GM18511 (cell line): Measurements from ENCODE around the gene PTPRE.

Experiments
- ATAC-seq: cut with Tn5 transposase; IDR thresholded peaks from one replicate; pipeline ENCODE4 v1.9.1; 2021; ENCODE audit warnings: mild to moderate bottlenecking, moderate library complexity; ENCODE audit not compliant: unreplicated experiment

Gene PTPRE

DNA sequence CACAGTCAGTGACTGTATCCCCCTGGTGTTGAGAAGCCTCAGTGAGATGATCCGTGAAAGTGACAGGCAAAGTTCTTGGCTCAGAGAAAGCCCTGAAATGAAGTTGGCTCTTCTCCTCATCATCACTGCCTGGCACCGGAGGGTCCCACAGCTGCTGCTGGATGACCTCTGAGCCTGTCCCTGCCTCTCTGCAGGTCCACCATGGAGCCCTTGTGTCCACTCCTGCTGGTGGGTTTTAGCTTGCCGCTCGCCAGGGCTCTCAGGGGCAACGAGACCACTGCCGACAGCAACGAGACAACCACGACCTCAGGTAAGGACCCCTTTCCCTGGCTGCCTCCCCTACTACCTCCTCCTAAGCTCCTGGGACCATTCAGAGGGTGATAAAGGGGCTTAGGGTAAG lies 133.8 kb downstream of the PTPRE start:
- no peak for ATAC-seq

DNA sequence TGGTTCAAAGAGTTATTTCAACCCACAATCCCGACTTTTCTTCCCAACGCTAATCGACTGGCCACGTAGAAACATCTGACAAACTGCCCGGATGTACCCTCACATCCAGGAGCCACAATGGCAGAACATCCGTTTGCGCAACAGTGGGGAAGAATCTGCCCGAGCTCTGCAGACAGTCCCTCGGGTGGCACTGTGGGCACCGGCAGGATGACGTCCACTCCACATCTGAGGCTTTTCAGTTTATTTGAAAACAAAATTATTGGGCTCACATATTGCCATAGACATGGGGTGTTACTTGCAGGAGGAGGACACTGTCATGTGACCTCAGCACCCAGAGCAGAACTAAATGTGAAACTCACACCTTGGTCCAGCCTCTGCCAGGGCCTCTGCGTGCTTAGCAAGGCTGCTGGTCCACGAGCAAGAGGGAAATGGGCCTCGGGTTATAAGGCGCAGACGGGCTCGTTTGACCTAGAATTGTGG lies 135.3 kb downstream of the PTPRE start:
- ATAC-seq = no peak

DNA sequence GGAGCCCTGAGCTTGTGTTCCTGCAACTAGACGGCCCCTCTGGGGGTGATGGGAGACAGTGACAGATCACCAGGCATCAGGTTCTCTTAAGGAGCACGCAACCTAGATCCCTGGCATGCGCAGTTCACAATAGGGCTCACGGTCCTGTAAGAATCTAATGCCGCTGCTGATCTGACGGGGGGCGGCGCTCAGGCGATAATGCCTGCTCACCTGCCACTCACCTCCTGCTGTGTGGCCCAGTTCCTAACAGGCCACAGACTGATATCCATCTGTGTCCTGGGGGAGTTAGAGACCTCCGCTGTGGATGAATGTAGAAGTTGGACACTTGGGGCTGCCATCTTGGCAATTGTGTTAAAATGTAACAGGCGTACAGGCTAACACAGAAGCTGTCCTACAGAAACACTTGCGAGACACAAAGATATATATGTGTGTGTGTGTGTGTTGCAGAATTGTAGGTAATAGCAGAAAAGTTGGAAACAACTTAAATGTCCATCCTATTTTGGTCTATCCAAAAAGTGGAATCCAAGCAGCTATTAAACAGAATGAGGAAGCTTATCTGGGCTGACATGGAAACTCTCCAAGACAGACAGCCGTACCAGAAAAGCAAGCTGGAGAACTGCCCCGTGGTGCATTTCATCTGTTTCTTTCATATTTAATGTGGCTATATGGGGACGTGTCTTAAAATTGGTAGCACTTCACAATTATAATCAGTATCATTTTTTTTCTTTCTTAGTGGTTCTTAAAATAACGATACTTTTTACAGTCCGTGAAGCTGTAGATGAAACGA lies 136.5 kb downstream of the PTPRE start:
- ATAC-seq = no peak

DNA sequence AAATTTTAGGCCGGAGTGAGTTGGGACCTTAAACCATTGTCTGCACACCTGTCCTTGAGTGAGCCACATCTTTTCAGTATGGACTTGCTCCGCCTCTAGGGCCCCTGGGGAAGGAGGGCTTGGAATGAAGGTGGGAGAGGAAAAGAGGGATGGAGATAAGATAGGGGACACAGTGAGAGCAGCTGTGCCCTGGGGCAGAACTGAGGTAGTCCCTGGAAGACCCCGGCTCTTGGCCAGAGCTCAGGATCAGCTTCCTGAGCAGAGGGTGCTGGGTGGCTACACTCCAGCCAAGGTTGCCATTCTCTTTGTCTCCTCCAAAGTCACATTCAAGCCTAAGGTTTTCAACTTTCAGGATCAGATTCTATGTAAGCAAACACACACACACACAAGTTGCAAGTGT lies 137.3 kb downstream of the PTPRE start:
- ATAC-seq = no peak

DNA sequence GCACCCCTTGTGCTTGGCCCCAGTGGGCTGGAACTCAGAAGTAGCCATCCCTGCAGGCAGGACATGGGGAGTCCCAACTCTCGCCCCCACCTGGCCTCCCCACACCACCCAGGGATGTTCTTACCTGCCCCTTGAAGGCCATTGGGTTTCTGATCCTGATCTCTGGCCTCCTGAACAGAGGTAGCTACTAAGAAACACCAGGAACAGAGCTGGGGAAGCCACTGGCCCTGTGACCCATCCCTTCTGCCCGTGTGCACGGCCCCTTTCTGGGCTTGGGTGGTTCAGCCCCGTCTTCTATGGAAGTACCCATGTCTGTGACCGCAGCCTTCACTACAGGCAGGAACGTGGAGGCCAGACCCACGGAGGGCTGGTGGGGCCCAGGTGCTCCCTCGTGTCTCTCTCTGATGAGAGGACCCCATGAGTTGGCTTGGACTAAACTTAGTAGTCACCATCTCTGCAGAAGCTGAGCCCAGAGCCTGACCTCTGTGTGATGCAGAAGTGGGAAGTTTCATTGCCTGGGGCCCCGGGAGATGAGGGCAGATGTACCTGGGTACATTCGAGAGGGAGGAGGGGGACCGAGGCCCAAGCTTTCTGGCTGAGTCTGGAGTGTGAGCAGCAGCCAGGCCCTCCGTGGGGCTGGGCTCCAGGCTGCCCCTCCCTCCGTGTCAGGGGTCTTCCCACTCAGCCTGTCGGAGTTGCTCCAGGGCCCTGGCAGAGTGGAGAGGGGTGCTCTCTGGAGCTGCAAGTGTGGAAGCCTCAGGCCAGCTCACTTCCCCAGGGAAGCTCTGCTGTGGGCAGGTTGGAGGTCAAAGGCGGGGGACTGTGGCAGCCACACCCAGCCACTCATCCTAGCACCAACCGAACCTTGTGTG lies 138.3 kb downstream of the PTPRE start:
- ATAC-seq = no peak

DNA sequence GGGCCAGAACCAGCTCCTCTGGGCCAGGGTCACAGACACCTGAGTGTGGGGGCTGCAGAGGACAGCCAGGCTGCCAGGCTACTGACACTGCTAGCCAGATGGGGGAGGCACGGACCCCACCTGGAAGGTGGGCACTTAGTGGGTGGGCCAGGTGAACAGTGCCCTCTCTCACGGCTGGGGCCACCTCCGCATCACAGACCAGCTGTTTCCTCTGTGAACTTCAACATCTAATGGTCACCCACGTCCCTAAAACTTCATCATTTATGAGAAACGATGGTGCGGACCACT lies 138.9 kb downstream of the PTPRE start:
- ATAC-seq = no peak

DNA sequence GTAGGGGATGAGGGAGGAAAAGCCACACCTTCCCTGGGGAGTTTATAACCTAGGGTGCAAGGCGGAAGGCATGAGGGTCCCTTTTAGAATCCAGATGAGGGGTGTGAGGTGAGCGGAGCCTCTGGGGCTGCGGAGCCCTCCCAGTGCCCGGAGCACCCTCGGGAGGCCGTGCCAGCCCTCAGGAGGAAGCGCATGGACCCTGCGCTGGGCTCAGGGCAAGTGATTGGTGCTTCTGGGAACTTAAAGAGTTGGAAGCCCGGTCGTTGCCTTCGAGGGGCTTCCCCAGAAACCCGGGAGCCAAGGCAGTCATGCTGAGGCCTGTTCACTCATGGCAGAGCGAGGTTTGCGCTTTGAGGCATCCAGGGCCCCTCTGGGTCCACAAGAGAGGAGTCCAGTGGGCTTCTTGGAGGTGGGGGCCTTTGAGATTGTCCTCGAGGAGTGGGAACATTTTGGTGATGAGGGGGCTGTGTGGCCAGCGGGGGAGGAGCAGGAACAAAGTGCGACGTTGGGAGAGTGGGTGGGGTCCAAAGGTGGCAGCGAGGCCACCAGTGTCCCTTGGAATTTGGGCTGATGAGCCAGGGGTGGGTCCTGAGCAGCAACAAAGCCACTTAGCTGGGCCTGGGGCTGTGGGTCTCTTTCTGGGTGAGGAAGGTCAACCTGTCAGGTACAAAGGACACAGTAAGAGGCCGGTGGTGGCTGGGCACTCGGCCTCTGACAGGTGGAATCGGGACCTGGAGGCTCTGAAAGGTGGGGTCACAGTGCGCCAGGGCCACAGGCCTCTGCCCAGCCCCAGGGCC lies 139.5 kb downstream of the PTPRE start:
- no peak for ATAC-seq

DNA sequence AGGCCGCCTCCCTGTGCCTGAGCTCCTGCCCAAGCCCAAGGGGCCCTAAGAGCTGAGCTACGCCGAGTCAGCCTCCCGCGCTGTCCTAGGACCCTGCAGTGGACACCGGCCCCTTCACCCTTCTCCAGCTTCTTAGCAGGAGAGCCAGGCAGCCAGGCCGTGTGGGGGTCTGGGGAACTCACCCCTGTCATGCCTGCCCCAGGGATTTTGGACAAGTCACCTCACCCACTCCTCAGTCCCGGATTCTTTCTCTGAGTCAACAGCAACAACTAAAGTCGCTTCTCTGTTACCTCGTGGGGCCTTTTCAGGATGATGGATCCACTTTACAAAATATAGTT lies 140.0 kb downstream of the PTPRE start:
- peak; percentile 4 for ATAC-seq

DNA sequence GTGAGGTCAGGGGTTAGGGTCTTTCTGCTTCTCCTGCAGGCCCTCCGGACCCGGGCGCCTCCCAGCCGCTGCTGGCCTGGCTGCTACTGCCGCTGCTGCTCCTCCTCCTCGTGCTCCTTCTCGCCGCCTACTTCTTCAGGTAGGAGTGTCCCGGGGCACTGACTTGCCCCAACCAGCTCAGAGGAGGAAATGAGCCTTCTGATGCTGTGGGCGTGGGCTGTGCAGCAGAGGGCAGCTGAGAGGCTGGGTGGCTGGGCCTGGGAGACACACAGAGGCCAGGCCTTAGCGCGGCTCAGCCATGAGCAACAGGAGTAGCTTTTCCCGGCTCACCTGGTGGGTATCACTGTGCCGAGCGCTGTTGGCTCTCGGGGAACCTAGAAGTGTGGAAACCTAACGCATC lies 140.4 kb downstream of the PTPRE start:
- ATAC-seq = peak; percentile 98

DNA sequence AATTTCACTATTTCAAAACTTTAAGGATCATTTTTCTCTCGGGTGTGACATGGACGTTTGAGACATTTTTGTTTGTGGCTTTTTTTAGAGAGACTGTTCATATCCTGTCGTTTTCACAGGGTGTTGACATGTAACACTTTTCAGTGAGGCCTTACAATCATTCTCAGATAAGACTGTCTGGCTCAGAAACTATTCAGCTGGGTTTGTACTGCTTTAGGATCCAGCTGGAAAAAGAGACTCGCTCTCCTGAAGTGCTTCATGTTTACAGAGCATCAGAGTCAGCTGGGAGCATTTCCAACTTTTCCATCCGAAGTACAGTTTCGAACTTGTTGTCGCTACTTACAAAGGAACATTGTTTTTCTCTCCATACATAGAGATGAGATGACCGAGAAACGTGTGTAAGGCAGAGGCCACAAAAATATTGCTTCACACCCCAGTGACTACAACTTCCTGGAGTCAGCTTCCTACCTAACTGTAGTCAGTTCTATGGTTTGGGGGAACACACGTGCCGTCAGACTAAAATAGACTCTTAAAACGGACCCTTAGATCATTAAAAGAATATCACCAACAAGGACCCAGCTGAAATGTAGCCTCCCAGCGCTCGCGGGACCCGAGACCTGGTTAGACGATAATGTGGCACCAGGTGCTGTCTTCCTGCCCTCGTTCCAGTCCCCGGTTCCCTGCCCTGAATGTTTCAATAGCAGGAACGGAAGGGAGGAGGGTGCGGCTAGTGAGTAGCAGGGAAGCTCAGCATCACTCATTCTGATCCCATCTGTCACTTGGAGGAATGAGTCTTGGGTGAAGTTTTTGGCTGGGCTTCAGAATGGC lies 141.3 kb downstream of the PTPRE start:
- ATAC-seq = peak; percentile 38

DNA sequence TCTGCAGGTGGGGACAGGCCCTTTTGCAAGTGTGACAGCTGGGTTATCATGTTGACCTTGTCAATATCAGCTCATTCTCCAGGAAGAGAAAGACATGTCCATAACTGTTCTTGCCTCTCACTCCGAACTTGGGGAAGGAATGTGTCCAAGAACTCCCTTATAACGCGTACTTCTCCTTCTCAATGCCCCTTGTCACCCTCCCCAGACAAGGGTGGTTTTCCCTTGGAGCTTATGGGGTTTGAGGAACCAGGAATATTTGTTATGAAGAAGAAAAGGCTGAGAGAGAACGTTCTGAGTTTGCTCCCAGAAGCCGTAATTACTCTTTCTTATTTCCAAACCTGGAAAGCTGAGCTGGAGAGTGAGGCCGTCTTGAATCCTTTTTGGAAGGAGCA lies 141.9 kb downstream of the PTPRE start:
- ATAC-seq = no peak

DNA sequence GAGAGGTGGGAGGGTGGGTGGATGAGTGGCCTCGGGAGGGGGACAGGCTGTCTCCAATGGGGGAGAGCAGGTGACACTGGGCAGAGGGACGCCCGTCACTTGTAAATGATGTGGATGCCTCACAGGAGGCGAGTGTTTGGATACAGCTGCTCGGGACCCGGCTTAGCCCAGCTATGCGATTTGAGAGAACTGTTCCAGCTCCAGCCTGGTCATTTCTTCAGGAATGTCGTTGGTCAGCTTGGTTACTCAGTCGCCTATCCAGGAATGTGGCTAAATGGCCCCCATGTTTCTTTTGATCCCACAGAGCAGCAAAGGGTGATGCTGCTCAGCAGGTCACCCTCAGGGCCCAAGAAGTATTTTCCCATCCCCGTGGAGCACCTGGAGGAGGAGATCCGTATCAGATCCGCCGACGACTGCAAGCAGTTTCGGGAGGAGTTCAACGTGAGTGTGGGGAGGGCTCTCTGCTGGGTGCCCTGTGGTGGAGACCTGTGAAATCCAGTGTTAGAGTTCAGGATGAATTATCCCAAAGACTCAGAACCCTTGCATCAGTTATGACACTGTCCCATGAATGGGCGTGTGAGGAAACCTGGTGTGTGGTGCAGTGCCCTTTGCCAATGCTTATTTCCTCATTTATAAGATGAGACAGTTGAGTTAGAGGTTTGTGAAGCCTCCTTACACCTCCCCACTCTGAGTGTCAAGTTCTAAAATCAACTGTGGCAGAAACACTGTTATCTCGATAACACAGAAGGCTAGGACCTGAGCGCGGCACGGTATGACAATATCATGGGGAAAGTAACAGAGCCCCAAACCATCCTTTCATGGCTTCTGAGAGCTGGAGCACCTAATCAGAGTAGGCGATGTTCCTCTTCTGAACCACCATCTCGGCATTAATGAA lies 142.6 kb downstream of the PTPRE start:
- ATAC-seq = no peak

DNA sequence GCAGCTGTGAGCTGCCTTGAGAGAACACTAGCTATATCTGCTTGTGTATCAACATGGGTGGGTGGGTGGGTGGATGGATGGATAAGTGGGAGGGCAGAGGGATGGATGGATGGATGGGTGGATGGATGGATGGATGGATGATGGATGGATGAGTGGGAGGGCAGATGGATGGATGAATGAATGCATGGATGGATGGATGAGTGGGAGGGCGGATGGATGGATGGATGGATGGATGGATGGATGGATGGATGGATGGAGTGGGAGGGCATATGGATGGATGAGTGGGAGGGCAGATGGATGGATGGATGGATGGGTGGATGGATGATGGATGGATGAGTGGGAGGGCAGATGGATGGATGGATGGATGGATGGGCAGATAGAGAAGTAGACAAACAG lies 143.2 kb downstream of the PTPRE start:
- no peak for ATAC-seq

DNA sequence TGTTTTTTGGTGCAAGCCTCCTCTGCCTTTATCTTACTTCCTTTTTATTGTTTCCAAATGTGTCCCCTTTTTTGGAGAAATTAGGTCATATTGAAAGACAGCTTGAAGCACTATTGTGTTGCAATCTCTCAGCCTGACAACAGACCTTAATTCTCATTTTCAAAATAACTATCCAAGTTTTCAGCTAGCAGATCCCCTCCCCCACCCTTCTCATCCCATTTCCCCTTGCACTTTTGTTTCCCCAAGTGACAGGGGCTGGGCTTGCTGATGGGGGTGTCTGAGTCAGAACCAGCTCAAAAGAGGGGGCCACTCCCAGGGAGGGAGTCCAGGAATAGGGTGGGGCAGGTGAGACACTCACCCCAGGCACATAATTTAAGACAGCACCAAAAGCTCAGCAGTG lies 144.0 kb downstream of the PTPRE start:
- no peak for ATAC-seq

DNA sequence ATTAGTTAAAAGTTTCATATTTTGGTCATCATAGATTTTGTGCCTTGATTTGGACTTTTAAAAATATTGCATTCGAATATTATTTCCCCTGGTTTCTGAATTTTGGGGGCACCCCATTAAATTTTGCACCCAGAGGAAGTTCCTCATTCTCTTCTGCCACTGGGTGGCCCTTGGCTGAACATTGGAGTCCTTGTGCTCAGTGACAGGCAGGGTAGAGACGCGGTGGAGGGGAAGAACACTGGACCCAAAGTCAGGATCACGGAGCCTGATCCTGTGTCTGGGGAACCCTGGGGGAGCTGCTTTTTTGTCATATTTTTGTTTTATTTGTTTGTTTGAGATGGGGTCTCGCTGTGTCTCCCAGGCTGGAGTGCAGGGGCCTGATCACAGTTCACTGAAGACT lies 144.6 kb downstream of the PTPRE start:
- no peak for ATAC-seq

DNA sequence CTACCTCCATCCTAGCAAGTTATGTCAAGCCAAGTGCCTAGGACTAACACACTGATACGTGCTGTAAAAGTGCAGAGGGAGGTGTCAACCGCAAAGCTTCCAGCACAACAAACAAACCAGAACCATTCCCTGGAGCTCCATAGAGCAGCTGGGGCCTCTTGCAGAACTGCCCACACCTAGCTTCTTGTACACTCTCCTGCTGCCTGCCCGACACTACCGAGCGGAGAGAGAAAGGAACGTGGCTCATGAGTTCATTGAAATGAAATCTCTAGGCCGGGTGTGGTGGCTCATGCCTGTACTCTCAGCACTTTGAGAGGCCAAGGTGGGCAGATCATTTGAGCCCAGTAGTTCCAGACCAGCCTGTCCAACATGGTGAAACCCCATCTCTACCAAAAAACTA lies 145.8 kb downstream of the PTPRE start:
- ATAC-seq = no peak

DNA sequence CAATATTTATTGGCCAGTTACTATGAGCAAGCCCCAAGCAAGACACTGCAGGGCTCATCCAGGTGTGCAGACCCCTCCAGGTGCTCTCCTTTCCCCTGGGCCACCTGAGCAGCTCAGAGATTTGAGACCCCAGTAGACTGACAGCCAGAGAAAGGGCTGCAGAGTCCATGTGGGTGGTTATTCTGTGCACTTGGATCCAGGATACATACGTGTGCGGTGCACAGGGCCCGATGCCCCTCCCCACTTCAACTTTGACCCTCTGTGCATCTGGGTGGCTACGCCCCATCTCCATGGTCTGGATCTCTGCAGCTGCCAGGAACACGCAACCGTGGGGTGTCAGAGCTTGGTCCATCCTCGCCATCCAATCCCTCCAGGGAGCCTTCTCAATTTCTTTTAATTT lies 146.5 kb downstream of the PTPRE start:
- ATAC-seq = no peak

DNA sequence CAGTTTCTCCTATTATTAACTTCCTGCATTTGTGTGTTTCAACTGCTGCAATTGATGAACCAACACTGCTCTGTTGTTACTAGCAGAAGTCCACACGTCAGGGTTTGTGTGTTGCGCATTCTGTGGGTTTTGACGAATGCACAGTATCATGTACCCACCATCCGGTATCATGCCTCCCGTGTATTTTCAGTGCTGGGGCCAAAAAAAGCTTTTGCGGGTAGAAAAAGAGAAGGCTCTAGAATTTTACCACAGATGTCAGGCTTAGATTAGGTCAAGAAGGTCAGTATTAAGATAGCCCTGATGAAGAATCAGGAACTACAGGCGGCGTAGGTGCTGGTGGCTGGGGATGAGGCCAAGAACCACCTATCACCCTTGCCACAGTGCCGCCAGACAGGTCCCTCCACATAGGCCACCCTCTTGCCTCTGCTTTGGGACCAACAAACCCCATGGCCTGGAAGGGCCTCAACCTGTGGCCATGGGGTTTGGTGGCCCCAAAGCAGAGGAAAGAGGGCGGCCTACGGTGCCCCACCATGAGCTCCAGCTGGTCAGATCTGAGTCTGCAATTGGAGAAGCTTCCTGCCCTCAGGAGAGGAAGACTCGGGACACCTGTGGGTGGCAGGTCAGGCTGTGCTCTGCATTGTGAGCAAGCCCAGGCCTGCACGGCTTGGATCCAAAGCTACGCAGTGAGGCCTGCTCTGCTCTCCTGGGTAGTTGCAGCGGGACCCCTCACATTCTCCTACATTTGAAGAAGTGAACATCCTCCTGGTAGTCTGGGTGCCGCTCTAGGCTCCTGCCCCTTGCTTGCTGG lies 147.5 kb downstream of the PTPRE start:
- ATAC-seq = no peak
